Endothelial cell (in vitro differentiated cells): ENCODE results near the gene PLD1. TPM values are rescaled to one million over a fixed set of nuclear protein-coding genes. Genes with fewer than 3 reads are reported as not detected.

ENCODE experiments used
- DNase-seq: peaks from one replicate; pipeline ENCODE4 v3.0.0; 2021; ENCODE audit warnings: low spot score
- H3K27ac Mint-ChIP-seq: one replicate; pipeline ENCODE4 v1.8.0; 2021; ENCODE audit warnings: mixed read lengths, inconsistent platforms; ENCODE audit not compliant: unreplicated experiment
- H3K27me3 Mint-ChIP-seq: one replicate; pipeline ENCODE4 v1.8.0; 2021; ENCODE audit warnings: mild to moderate bottlenecking, moderate library complexity, mixed read lengths, inconsistent platforms; ENCODE audit not compliant: unreplicated experiment
- H3K36me3 Mint-ChIP-seq: one replicate; pipeline ENCODE4 v1.8.0; 2021; ENCODE audit warnings: mild to moderate bottlenecking, low read depth, mixed read lengths, inconsistent platforms; ENCODE audit not compliant: unreplicated experiment
- H3K4me1 Mint-ChIP-seq: one replicate; pipeline ENCODE4 v1.8.0; 2021; ENCODE audit warnings: mild to moderate bottlenecking, mixed read lengths, inconsistent platforms; ENCODE audit not compliant: unreplicated experiment
- H3K4me3 Mint-ChIP-seq: one replicate; pipeline ENCODE4 v1.8.0; 2021; ENCODE audit warnings: mild to moderate bottlenecking, mixed read lengths, inconsistent platforms; ENCODE audit not compliant: unreplicated experiment
- H3K9me3 Mint-ChIP-seq: one replicate; pipeline ENCODE4 v1.8.0; 2021; ENCODE audit warnings: mixed read lengths, inconsistent platforms; ENCODE audit not compliant: unreplicated experiment
- total RNA-seq: library from RNA; stranded (reverse); fragmentation: NEBNext Ultra II Directional; extraction: Animal tissue kit (Norgen Biotek cat#: 25700); gene quantifications from one replicate; pipeline ENCODE4 v1.2.1, GENCODE V29; 2021; ENCODE audit not compliant: unreplicated experiment
- TF ChIP-seq, protein P1 (sequence below): fragments of 200-600 bp; sonication (generic); IDR thresholded peaks from one replicate; pipeline ENCODE4 v1.5.0; 2021; ENCODE audit warnings: antibody characterized with exemption; ENCODE audit not compliant: unreplicated experiment

The PLD1 gene
- total RNA-seq, 1 donor from 2014 or later = 61.5 TPM

DNA sequence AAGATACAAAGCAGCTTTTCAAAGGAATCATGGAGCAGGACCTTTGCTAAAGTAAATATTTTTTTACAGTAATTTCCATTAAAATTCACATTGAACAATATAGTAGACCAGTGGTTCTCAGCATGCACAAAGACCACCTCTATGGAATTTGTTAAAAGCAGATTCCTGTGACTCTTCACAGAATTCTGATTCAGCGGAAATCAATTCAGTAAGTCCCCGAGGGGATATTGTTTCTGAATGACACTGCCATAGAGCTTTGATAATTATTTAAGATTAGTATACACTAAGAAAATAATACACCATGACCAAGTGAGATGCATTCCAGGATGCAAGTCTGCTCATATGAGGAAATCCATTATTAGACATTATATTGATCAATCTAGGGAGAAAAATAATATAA lies 188.2 kb downstream of the PLD1 start:
- TF ChIP-seq, protein P1, sequence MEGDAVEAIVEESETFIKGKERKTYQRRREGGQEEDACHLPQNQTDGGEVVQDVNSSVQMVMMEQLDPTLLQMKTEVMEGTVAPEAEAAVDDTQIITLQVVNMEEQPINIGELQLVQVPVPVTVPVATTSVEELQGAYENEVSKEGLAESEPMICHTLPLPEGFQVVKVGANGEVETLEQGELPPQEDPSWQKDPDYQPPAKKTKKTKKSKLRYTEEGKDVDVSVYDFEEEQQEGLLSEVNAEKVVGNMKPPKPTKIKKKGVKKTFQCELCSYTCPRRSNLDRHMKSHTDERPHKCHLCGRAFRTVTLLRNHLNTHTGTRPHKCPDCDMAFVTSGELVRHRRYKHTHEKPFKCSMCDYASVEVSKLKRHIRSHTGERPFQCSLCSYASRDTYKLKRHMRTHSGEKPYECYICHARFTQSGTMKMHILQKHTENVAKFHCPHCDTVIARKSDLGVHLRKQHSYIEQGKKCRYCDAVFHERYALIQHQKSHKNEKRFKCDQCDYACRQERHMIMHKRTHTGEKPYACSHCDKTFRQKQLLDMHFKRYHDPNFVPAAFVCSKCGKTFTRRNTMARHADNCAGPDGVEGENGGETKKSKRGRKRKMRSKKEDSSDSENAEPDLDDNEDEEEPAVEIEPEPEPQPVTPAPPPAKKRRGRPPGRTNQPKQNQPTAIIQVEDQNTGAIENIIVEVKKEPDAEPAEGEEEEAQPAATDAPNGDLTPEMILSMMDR = no peak
- no peak overlapping the region for H3K4me3 Mint-ChIP-seq
- no peaks in the 10 kb centered on the region for H3K27me3 Mint-ChIP-seq
- no peaks in the 10 kb centered on the region for H3K4me1 Mint-ChIP-seq
- peaks cover 28% of the 10 kb centered on the region for H3K36me3 Mint-ChIP-seq
- no peak overlapping the region for H3K27ac Mint-ChIP-seq
- no peak for DNase-seq
- peaks cover 6% of the 10 kb centered on the region for H3K9me3 Mint-ChIP-seq

DNA sequence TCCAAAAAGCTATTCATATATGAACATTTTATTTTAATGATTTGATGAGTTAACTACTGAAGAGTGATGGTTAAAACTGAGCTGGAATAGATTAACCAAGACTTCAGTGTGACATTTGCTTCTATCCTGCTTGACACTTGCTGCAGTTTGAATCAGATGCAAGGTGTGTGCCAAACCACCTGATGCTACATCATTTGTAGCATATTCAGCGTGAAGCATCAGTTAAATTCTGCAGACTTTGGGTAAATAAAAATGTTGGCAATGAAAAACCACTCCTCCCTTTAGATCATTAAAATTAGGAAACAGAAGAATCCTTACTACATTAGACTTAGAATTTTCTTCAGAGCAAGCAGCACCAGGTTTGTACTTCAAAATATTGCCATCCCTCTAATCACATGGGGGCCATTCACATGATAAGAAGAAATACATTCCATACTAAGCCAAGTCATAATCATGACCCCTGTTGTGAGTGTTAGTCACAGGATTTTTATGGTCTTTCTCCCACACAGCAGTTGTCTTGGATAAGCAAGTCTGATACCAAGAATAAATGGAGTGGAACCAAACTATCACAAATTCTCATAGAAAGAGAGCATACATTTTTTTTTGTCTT lies 189.4 kb downstream of the PLD1 start:
- TF ChIP-seq, protein P1 = no peak
- Mint-ChIP-seq H3K36me3 (peaks cover 36% of the 10 kb centered on the region), H3K4me3 (no peak overlapping the region)

DNA sequence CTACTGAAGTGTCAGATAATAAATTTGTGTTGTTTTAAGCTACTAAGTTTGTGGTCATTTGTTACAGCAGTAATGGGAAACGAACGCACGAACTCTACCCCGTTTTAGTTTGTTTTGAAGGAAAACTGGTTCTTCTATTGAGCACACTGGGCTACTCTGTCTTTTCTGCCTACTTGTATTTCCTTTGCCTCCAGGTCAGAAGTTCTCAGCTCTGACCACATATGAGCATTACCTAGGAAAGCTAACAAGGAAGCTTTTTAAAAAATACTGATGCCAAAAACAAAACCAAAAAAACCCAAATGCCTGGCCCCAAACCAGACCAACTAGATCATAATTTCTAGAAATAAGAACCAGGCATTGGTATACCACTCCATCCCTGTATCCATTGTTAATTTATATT lies 193.5 kb downstream of the PLD1 start:
- H3K9me3 Mint-ChIP-seq = no peaks in the 10 kb centered on the region
- peaks cover 20% of the 10 kb centered on the region for H3K36me3 Mint-ChIP-seq
- TF ChIP-seq, protein P1 = no peak
- no peaks in the 10 kb centered on the region for H3K4me1 Mint-ChIP-seq
- H3K4me3 Mint-ChIP-seq = peak overlapping the region; percentile 40
- no peak for DNase-seq
- H3K27ac Mint-ChIP-seq = no peak overlapping the region
- H3K27me3 Mint-ChIP-seq = no peaks in the 10 kb centered on the region

More for the DNA sequence above, 189.4 kb downstream of the PLD1 start:
- Mint-ChIP-seq H3K27me3 (no peaks in the 10 kb centered on the region), H3K4me1 (no peaks in the 10 kb centered on the region), H3K9me3 (peaks cover 6% of the 10 kb centered on the region), H3K27ac (no peak overlapping the region)
- DNase-seq = no peak

DNA sequence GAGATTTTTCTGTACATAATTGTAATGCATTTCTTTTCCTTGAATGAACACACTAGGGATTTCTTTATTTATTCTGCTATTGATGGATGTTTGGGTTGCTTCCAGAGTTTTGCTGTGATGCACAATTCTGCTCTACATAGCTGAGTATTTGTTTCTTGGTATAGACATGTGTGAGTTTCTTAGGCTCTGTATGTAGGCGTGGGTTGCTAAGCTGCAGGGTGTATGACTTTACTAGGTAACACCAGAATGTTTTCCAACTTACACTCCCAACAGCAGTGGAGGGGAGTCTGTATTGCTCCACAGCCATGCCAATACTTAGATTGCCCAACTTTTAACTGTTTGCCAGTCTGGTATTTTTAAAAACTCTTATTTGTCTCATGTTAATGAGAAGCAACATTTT lies 194.6 kb downstream of the PLD1 start:
- H3K27ac Mint-ChIP-seq = no peak overlapping the region
- H3K9me3 Mint-ChIP-seq = no peaks in the 10 kb centered on the region
- H3K36me3 Mint-ChIP-seq = peaks cover 26% of the 10 kb centered on the region
- TF ChIP-seq, protein P1 = no peak
- no peaks in the 10 kb centered on the region for H3K4me1 Mint-ChIP-seq
- no peak overlapping the region for H3K4me3 Mint-ChIP-seq
- no peak for DNase-seq
- H3K27me3 Mint-ChIP-seq = no peaks in the 10 kb centered on the region

DNA sequence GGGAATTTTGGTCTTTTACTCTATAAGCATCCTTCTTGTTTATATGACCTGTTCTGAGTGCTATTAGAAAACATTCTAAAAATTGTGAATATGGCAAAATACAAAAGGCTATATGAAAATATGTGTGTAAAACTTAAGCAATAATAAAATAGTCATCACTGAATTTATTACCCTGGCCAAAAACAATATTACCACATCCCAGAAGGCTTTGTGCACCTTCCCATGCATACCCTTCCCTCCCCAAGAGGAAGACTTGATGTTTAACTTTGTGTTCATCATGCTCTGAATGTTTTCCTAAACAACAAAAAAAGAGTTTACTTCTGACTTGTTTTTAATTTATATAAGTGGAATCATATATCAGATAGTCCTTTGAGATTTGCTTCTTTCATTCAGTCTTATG lies 195.0 kb downstream of the PLD1 start:
- no peaks in the 10 kb centered on the region for H3K9me3 Mint-ChIP-seq
- TF ChIP-seq, protein P1 = no peak

More for the DNA sequence above, 195.0 kb downstream of the PLD1 start:
- H3K27ac Mint-ChIP-seq = no peak overlapping the region
- peaks cover 26% of the 10 kb centered on the region for H3K36me3 Mint-ChIP-seq
- DNase-seq = no peak
- H3K4me3 Mint-ChIP-seq = no peak overlapping the region
- H3K4me1 Mint-ChIP-seq = no peaks in the 10 kb centered on the region
- no peaks in the 10 kb centered on the region for H3K27me3 Mint-ChIP-seq
